ENCODE measurements around the gene DCTPP1.

GRCh38 chr16:30409125-30410060, 20.4 kb downstream of the DCTPP1 start:
- TF ChIP-seq CTCF (conservative IDR thresholded peaks at IDR 0.05; ENCODE audit: low read depth, low read length) (peak; percentile 80), EZH2 (IDR thresholded peaks at IDR 0.05; ENCODE audit: low read length, unreplicated experiment) (no peak)
